ENCODE data around the gene SPACA6.

SPACA6 gene

DNA sequence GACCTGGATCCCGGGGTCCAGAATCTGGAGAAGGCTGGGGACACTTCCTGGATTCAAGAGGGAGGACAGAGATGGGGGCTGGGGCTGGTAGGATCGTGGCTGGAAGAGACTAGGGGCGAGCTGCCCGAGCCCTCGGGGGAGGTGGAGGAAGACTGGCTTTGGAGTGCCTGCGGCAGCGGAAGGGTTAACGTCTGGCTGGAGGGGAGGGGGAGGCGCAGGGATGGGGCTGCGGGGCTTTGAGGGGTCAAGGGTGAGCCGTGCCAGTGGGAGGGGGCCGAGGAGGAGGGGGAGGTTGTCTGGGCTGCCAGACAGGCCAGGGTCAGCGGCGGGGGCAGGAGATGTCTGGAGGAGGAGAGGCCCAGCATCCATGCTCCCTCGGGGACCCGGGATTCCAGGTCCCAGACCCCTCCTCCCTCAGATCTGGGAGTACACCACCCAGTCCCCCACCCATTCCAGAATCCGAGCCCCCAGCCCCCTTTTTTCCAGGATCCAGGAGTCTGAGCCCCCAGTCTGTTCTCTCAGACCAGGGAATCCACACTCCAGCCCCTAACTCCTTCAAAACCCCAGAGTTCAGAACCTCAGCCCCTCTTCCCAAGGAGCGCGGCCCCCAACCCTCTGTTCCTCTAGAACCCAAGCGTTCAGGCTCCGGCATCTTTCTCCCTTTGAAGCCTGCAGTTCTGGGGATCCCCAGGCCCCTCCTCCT, 3.2 kb upstream of the SPACA6 start:
- DNase-seq = no peak

DNA sequence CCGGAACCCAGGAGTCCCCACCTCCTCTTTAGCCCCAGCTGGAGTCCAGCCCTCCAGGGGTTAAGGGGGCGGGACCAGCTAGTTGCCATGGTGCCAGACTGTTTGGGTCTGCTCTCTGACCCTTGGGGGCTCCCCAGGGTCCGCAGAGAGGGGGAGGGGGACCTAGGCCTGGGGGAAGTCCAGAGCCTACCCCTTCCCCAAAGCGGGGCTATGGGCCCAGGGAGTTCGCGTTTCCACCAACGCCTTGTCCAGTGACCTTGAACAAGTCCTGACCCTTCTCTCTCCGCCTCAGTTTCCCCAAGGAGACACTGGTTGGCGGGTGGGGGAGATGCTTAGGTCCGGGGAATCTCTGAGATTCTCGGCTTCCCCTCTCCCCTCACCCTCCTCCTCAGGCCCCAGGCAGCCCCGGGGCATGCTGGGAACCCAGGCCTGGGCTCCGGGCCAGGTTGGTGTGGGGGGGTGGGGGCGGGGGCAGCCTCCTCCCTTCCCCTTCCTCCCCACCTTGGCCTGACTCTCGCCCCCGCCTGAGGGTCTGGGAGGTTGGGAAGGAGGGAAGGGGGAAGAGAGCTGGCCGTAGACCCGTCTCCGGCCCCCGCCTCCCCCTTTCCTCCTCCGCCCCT, 2.6 kb upstream of the SPACA6 start:
- peak; percentile 23 for DNase-seq

DNA sequence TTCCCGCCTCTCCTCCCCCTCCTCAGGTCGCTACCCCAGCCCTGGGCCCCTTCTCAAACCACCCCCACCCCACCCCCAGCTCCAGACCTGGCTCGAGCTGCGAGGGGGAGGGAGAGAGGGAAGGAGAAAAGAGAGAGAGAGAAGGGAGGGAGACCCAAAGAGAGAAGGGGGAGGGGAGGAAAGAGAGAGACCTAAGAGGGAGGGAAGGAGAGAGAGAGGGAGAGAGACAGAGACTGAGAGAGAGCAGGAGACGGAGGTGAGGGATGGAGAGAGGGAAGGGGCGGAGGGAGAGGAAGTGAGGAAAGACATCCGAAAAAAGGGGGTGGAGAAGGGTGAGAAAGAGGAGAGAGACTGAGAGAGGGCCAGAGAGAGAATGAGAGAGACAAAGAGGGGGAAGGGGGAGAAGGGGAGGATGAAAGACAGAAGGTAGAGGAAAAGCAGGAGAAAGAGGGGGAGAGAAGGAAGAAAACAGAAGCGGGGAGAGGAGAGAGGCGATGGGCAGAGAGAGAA, 2.0 kb upstream of the SPACA6 start:
- DNase-seq = no peak

GRCh38 chr19:51691584-51692428, 1.3 kb upstream of the SPACA6 start:
- no peak for DNase-seq

DNA sequence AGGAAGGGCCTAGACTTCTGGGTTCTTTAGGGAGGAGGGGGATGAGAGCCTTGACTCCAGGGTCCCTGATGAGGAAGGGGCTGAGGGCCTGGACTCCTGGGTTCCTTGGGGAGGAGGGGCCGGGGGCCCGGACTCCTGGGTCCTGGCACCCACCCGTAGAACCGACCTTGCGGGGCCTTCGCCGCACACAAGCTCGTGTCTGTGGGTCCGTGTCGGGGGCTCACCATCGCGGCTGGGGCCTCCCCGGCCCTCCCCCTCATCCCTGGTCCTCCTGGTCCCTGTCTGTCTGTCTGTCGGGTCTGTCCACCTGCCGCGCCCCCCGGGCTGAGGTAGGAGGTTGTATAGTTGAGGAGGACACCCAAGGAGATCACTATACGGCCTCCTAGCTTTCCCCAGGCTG, 662 bp upstream of the SPACA6 start:
- no peak for DNase-seq

GRCh38 chr19:51693819-51694218, 689 bp downstream of the SPACA6 start:
- DNase-seq = no peak

DNA sequence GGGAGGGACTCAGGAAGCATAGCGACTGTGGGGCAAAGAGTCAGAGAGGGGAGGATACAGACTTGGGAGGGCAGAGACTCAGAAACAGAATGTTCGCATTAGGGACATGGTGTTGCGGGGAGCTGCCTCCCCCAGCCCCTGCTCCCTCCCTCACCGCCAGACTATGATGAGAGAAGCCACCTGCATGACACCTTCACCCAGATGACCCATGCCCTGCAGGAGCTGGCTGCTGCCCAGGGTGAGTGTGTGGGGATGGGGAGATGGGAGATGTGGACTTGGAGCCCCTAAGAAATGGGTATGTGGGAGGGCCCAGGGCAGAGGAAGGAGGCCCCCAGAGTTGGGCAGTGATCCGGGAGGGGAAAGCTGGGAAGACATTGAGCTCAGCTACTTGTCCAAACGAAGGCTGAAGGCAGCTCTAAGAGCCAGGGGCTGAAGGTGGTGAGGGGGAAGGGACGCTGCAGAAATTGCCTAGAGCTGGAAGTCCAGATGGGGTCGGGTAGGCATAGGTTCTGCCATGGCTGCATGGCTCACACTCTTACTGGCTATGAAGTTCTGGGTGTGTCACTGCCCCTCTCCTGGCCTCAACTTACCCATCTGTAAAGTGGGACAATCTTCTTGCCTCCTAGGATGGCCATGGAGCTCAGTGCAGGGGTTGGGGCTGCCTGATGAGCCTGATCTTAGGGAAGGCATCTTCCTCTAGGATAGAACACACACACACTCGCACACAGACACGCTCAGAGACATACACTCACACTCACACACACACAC, 1.4 kb downstream of the SPACA6 start:
- no peak for DNase-seq

- peak; percentile 17 for DNase-seq
Measured at GRCh38 chr19:51695088-51695487, 2.0 kb downstream of the SPACA6 start.

- DNase-seq = no peak
Measured at GRCh38 chr19:51695702-51696315, 2.7 kb downstream of the SPACA6 start.

GRCh38 chr19:51696606-51697005, 3.5 kb downstream of the SPACA6 start:
- no peak for DNase-seq

- DNase-seq = no peak
Measured at GRCh38 chr19:51697169-51697776, 4.1 kb downstream of the SPACA6 start.

DNA sequence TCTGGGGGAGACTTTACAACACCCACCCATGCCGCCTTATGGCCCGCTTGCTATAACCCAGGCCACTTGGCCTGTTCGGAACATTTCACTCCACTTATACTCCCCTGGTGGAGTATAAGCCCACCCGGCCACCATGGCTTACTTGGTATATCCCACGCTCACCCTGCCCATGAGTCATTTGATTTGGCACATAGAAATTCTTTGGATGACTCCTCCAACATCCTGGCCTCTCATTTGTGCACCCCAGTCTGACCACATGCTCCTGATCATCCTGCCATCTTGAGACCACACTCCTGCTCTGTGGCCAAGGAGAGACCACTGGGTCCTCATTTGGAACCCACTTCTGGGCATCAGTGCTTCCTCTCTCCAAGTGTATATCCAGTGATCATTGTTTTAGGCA, 5.2 kb downstream of the SPACA6 start:
- no peak for DNase-seq

DNA sequence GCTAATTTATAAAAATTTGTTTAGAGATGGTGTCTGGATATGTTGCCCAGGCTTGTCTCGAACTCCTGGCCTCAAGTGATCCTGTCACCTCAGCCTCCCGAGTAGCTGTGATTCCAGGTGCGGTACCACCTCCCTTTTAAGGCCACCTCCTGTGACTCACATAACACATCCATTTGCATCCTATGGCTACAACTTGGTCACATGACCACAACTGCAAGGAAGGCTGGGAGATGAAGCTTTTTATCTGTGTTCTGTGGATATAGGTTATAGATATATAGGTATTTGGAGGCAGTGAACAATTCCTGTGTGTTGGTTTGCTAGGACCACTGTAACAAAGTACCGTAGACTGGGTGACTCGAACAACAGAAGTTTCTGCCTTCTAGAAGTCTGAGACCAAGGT, 6.0 kb downstream of the SPACA6 start:
- no peak for DNase-seq

DNA sequence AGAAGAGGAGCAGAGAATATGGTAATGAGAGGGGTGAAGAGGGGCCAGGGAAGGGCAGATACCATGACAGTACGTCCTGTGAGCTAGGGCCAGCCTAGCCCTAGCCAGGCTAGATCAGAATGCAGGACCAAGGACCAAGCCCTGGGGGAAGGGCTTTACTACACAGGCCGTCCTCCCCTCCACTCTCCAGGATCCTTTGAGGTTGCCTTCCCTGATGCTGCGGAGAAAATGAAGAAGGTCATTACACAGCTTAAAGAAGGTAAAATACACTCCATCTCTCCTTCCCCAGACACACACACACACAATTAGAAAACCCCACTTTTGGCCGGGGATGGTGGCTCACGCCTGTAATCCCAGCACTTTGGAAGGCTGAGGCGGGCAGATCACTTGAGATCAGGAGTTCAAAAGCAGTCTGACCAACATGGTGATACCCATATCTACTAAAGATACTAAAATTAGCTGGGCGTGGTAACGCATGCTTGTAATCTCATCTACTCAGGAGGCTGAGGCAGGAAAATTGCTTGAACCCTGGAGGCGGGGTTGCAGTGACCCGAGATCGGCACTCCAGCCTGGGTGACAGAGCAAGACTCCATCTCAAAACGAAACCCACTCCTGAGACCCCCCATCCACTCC, 8.5 kb downstream of the SPACA6 start:
- DNase-seq = no peak

- peak; percentile 59 for DNase-seq
Measured at GRCh38 chr19:51702103-51702824, 9.1 kb downstream of the SPACA6 start.

DNA sequence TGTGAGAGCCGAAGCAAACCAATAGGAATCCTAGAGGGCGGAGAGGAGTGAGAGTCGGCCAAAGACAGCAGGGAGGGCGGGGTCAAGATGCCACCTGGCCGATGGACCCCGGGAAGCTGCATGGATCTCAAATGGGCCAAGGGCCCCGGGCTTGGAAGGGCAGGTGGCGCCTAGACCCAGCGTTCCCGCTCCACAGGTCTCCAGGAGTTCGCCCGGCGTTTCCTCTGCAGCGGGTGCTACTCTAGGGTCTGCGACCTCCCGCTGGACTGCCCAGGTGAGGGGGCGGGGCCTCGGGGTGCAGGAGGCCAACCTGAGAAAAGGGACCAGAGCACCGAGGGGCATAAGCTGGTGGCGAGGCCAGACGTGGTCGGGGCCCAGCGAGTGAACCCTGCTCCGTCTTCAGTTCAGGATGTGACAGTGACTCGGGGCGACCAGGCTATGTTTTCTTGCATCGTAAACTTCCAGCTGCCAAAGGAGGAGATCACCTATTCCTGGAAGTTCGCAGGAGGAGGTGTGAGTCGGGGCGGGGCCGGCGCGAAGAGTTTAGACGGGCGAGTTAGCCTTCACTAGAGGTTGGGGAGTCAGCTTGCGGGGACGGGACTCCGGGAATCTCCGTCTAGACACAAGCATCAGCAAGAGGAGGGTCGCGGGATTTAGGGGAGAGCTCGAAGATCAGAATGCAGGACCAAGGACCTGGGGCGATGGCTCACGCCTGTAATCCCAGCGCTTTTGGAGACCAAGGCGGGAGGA, 9.9 kb downstream of the SPACA6 start:
- no peak for DNase-seq

DNA sequence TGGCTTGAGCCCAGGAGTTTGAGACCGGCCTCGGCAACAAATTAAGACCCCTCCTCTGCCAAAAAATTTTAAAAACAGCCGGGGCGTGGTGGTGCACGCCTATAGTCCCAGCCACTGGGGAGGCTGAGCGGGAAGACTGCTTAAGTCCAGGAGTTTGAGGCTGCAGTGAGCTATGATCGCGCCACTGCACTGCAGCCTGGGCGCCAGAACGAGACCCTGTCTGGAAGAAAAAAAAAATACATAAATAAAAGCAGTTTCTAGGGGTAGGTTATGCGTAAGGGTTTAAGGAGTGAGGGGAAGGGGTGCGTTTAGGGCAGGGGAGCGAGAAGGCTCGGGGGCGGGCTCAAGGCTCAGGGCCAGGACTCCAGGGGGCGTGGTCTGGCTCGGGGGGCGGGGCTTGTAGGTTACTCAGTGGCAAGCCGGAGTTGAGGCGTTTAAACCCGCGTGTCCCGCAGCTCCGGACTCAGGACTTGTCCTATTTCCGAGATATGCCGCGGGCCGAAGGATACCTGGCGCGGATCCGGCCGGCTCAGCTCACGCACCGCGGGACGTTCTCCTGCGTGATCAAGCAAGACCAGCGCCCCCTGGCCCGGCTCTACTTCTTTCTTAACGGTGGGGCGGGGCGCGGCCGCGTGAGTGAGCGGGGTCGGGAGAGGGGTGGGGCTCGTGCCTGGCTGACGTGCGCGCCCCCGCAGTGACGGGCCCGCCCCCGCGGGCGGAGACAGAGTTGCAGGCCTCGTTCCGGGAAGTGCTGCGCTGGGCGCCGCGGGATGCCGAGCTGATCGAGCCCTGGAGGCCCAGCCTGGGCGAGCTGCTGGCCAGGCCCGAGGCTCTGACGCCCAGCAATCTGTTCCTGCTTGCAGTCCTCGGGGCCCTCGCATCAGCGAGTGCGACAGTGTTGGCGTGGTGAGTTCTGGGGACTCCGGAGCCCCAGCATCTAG, 10.7 kb downstream of the SPACA6 start:
- DNase-seq = peak; percentile 96

- no peak for DNase-seq
Measured at GRCh38 chr19:51704626-51705025, 11.5 kb downstream of the SPACA6 start.

GRCh38 chr19:51706296-51706695, 13.2 kb downstream of the SPACA6 start:
- DNase-seq = no peak

All from inflammatory macrophage treated with lipopolysaccharide for 4 hours (primary cell).